Breast epithelium (tissue), 4 donors: ENCODE data around the gene CCBE1. TPM values are rescaled to one million over a fixed set of nuclear protein-coding genes. Genes with fewer than 3 reads are reported as not detected.

Source experiments
- DNase-seq, 2 donors: peaks; one replicate each; pipeline ENCODE4 v3.0.0-alpha.2; 2019; ENCODE audit warnings: low spot score in 2 of 2
- H3K27ac ChIP-seq, 2 donors: fragments of 200-600 bp; sonication (generic) in 1 of 2; one replicate each; pipeline ENCODE4 v1.5.1; 2016 to 2019; ENCODE audit warnings: mild to moderate bottlenecking in 1 of 2
- H3K27me3 ChIP-seq, 2 donors: fragments of 200-600 bp; sonication (generic) in 1 of 2; one replicate each; pipeline versions ENCODE4 v1.5.1 to v1.6.0; 2017 to 2019; ENCODE audit warnings: control low read depth in 1 of 2, mild to moderate bottlenecking in 1 of 2
- H3K36me3 ChIP-seq: fragments of 200-600 bp; one replicate; pipeline ENCODE4 v1.5.1; 2019
- H3K4me1 ChIP-seq, 2 donors: fragments of 200-600 bp; sonication (generic); one replicate each; pipeline ENCODE4 v1.5.1; 2016 to 2019; ENCODE audit warnings: control low read depth in 1 of 2
- H3K4me3 ChIP-seq, 3 donors: fragments of 200-600 bp; sonication (generic); 1 replicate in 2 of 3; 2 replicates in 1 of 3; pipeline ENCODE4 v1.5.1; 2016 to 2019; ENCODE audit warnings: mild to moderate bottlenecking in 3 of 3, moderate library complexity in 2 of 3
- H3K9me3 ChIP-seq, 2 donors: fragments of 200-600 bp; sonication (generic) in 1 of 2; one replicate each; pipeline ENCODE4 v1.5.1; 2016 to 2019; ENCODE audit warnings: control low read depth in 1 of 2
- CTCF ChIP-seq, 3 donors: fragments of 450-650 bp; IDR thresholded peaks; one replicate each; pipeline ENCODE4 v1.5.1; 2016 to 2017; ENCODE audit warnings: antibody characterized with exemption in 3 of 3, mild to moderate bottlenecking in 3 of 3, moderate library complexity in 3 of 3
- POLR2A ChIP-seq: fragments of 450-650 bp; IDR thresholded peaks from one replicate; pipeline ENCODE4 v1.6.1; 2016; ENCODE audit warnings: antibody characterized with exemption, mild to moderate bottlenecking, moderate library complexity
- POLR2AphosphoS5 ChIP-seq, 3 donors: sonication (generic); formaldehyde crosslinking; IDR thresholded peaks; one replicate each; pipeline ENCODE4 v1.6.1; 2017; ENCODE audit warnings: antibody characterized with exemption in 3 of 3
- intact Hi-C: fragments of 100-400 bp; cut with DNase I; formaldehyde crosslinking; loops from one replicate; pipeline ENCODE4 v1.15.1; 2023; ENCODE audit warnings: low total_unique reads
- total RNA-seq, 3 donors: library from RNA; depleted of rRNA; stranded (reverse); fragments of >200 nt; gene quantifications; one replicate each; pipeline ENCODE4 v1.1.0, GENCODE V29; 2016

The CCBE1 gene
- total RNA-seq, 3 donors from 2014 or later: 3.5 to 4.9 (median 4.0) TPM

GRCh38 chr18:59466980-59467379, 230.2 kb downstream of the CCBE1 start:
- H3K4me3 ChIP-seq: no peak overlapping the region
- no peak overlapping the region for H3K27ac ChIP-seq
- no peaks in the 10 kb centered on the region for H3K36me3 ChIP-seq
- H3K27me3 ChIP-seq: no peaks in the 10 kb centered on the region
- no peak for DNase-seq
- intact Hi-C loops: no loop called here
- TF ChIP-seq POLR2AphosphoS5 (IDR thresholded peaks at IDR 0.05): no peak
- no peak for TF ChIP-seq POLR2A
- no peak for TF ChIP-seq CTCF (IDR thresholded peaks at IDR 0.05)
- H3K4me1 ChIP-seq: no peaks in the 10 kb centered on the region
- H3K9me3 ChIP-seq: no peaks in the 10 kb centered on the region

- Histone ChIP-seq H3K4me3 (no peak overlapping the region), H3K27ac (no peak overlapping the region), H3K36me3 (no peaks in the 10 kb centered on the region), H3K4me1 (peaks cover 0 to 4% of the 10 kb centered on the region in 2 donors), H3K9me3 (no peaks in the 10 kb centered on the region), H3K27me3 (no peaks in the 10 kb centered on the region)
- no peak for TF ChIP-seq CTCF (IDR thresholded peaks at IDR 0.05)
- TF ChIP-seq POLR2A: no peak
- no peak for TF ChIP-seq POLR2AphosphoS5 (IDR thresholded peaks at IDR 0.05)
- intact Hi-C loops: no loop called here
- DNase-seq: no peak
These were observed 232.7 kb downstream of the CCBE1 start for GRCh38 chr18:59464486-59464885.

GRCh38 chr18:59461171-59461570, 236.1 kb downstream of the CCBE1 start:
- Histone ChIP-seq H3K27me3 (no peaks in the 10 kb centered on the region), H3K4me3 (no peak overlapping the region), H3K36me3 (no peaks in the 10 kb centered on the region), H3K4me1 (peaks cover 0 to 4% of the 10 kb centered on the region in 2 donors), H3K27ac (no peak overlapping the region), H3K9me3 (no peaks in the 10 kb centered on the region)
- no peak for DNase-seq
- intact Hi-C loops: no loop called here
- TF ChIP-seq POLR2AphosphoS5 (IDR thresholded peaks at IDR 0.05) (no peak), CTCF (IDR thresholded peaks at IDR 0.05) (no peak), POLR2A (no peak)

- intact Hi-C loops: no loop called here
- H3K27ac ChIP-seq: no peak overlapping the region
- H3K27me3 ChIP-seq: no peaks in the 10 kb centered on the region
- no peak overlapping the region for H3K4me3 ChIP-seq
- TF ChIP-seq POLR2A (no peak), CTCF (IDR thresholded peaks at IDR 0.05) (no peak), POLR2AphosphoS5 (IDR thresholded peaks at IDR 0.05) (no peak)
- H3K36me3 ChIP-seq: no peaks in the 10 kb centered on the region
- H3K4me1 ChIP-seq: peaks cover 0 to 4% of the 10 kb centered on the region in 2 donors
- DNase-seq: no peak
- no peaks in the 10 kb centered on the region for H3K9me3 ChIP-seq
These were observed 237.2 kb downstream of the CCBE1 start for GRCh38 chr18:59460072-59460420.

- intact Hi-C loops: loop anchor here (10.0 kb wide), 1 partner anchor 1705 kb away; no protein-coding TSS in a partner anchor
- Histone ChIP-seq H3K36me3 (no peaks in the 10 kb centered on the region), H3K9me3 (no peaks in the 10 kb centered on the region), H3K27ac (no peak overlapping the region), H3K4me3 (no peak overlapping the region), H3K27me3 (no peaks in the 10 kb centered on the region), H3K4me1 (peaks cover 0 to 4% of the 10 kb centered on the region in 2 donors)
- DNase-seq: no peak
- TF ChIP-seq CTCF (IDR thresholded peaks at IDR 0.05) (peak; percentile 53 to 55 (median 53)), POLR2A (no peak)
These were observed 237.7 kb downstream of the CCBE1 start for GRCh38 chr18:59459369-59460071.
